ENCODE measurements around the gene CHDH.

CHDH gene

GRCh38 chr3:53846134-53846850 lies at the start of gene CHDH, which contains the start of gene IL17RB:
CHDH (minus strand) TSS chr3:53846419; CDS start chr3:53824008, 22,411 bp downstream.
IL17RB (plus strand) TSS chr3:53846568; CDS start chr3:53846589, 21 bp downstream.
- DNase-seq (ENCODE audit: low spot score): peak; percentile 69

GRCh38 chr3:53892286-53892637 lies 46.0 kb upstream of the CHDH start:
- DNase-seq (ENCODE audit: low spot score): no peak

GRCh38 chr3:53891497-53892285 lies 45.5 kb upstream of the CHDH start, which contains the start of gene SELENOK:
SELENOK (minus strand) TSS chr3:53891859.
- DNase-seq (ENCODE audit: low spot score): peak; percentile 99

GRCh38 chr3:53890726-53891475 lies 44.7 kb upstream of the CHDH start:
- peak; percentile 43 for DNase-seq (ENCODE audit: low spot score)

- DNase-seq (ENCODE audit: low spot score): no peak
These were observed 42.0 kb upstream of the CHDH start for GRCh38 chr3:53888232-53888631.

GRCh38 chr3:53887446-53887845 lies 41.2 kb upstream of the CHDH start:
- DNase-seq (ENCODE audit: low spot score): no peak

GRCh38 chr3:53885239-53885638 lies 39.0 kb upstream of the CHDH start:
- peak; percentile 52 for DNase-seq (ENCODE audit: low spot score)

GRCh38 chr3:53884623-53885022 lies 38.4 kb upstream of the CHDH start:
- no peak for DNase-seq (ENCODE audit: low spot score)

GRCh38 chr3:53883008-53883407 lies 36.8 kb upstream of the CHDH start:
- no peak for DNase-seq (ENCODE audit: low spot score)

GRCh38 chr3:53881691-53882593 lies 35.7 kb upstream of the CHDH start, which contains the start of gene ACTR8:
ACTR8 (minus strand) TSS chr3:53882152; CDS start chr3:53882101, 51 bp downstream.
- DNase-seq (ENCODE audit: low spot score): peak; percentile 86

- no peak for DNase-seq (ENCODE audit: low spot score)
These were observed 34.5 kb upstream of the CHDH start for GRCh38 chr3:53880396-53881345.

GRCh38 chr3:53865732-53866499 lies 19.7 kb upstream of the CHDH start:
- DNase-seq (ENCODE audit: low spot score): no peak

- no peak for DNase-seq (ENCODE audit: low spot score)
These were observed 16.9 kb upstream of the CHDH start for GRCh38 chr3:53863145-53863544.

- no peak for DNase-seq (ENCODE audit: low spot score)
These were observed 16.0 kb upstream of the CHDH start for GRCh38 chr3:53862241-53862640.

GRCh38 chr3:53860196-53860595 lies 14.0 kb upstream of the CHDH start:
- DNase-seq (ENCODE audit: low spot score): no peak

- no peak for DNase-seq (ENCODE audit: low spot score)
These were observed 13.0 kb upstream of the CHDH start for GRCh38 chr3:53859178-53859577.

- no peak for DNase-seq (ENCODE audit: low spot score)
These were observed 12.0 kb upstream of the CHDH start for GRCh38 chr3:53858096-53858741.

GRCh38 chr3:53856964-53857363 lies 10.7 kb upstream of the CHDH start:
- DNase-seq (ENCODE audit: low spot score): no peak

GRCh38 chr3:53850895-53851294 lies 4.7 kb upstream of the CHDH start:
- no peak for DNase-seq (ENCODE audit: low spot score)
